Activated naive CD4-positive, alpha-beta T cell treated with Interleukin-2 at 50 U/mL for 16 hours (primary cell): ENCODE results near the gene IGSF3.

Source experiments
- DNase-seq: peaks from one replicate; pipeline ENCODE4 v3.0.0-alpha.2; 2020

The IGSF3 gene

DNA sequence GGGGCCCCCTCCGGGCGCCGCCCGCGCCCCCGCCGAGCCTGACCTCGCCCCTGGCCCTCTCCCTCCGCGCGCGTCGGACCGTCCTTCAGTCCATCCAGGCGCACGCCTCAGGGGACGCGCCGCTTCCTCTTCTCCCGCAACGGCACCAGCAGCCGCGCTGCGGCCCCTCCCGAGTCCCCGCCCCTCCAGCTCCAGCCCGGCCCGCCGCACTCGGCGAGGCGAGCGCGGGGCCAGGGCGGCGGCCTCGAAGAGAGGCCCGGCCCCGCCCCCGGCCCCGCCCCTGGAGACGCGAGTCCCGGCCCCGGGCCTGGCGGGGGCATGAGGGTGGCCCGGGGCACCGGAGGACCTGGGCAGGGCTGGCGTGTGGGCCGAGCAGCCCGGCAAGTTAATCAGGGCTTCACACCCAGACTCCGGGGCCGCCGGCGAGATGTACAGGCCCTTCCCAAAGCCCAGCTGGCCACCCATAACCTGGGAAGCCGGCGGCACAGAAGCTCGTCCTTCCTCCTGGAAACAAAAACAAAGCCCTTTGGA, at the start of gene IGSF3:
TSS of gene IGSF3 (minus strand) at position 159 of the 531 bp plus-strand sequence. CDS start 1,407 bp downstream, outside the sequence.
- DNase-seq: peak; percentile 56

DNA sequence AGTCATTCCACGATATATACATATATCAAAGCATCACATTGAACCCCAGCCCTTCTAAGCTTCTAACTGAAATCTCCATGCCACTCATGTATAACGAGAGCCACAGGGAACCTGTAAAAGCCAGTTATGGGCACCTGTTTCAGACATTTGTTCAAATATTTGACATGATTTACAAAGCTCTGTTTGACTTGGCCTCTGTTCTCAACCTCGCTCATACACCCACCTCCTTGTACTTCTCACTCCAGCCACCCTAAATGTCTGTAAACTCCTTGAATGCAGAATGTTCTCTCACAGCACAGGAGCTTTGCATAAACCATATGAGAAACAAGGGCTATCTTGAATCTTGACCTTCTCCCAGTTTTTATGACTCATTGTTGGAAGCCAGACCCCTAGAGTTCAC, 49.8 kb upstream of the IGSF3 start:
- DNase-seq: no peak

DNA sequence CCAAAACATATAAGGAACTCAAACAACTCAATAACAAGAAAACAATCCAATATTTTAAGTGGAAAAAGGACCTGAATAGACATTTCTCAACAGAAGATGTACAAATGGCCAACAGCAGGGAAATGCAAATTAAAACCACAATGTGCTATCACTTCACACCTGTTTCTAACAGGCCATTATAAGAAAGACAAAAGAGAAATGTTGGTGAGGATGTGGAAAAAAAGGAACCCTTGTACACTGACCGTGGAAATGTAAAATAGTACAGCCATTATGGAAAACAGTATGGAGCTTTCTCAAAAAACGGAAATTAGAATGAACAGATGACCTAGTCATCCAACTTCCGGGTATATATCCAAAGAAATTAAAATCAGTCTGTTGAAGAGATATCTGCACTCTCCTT, 48.9 kb upstream of the IGSF3 start:
- DNase-seq: no peak

DNA sequence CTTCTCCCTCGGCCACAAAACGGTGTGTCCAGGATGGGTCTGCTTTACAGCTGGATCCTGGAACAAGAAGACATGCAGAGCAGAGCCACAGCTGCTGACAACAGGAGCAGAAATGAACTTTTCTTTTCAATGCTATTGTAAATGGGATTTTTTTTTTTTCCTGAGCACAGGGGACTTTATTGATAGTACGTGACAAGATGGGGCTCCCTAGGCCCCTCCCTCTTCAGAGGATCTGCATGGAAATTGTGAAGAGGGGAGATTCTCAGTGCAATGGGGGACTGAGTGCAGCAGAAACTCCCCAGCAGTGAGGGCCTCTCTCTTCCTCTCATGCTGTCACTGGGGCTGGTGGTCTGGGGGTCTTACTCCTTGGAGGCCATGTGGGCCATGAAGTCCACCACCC, 45.9 kb upstream of the IGSF3 start:
- DNase-seq: no peak

DNA sequence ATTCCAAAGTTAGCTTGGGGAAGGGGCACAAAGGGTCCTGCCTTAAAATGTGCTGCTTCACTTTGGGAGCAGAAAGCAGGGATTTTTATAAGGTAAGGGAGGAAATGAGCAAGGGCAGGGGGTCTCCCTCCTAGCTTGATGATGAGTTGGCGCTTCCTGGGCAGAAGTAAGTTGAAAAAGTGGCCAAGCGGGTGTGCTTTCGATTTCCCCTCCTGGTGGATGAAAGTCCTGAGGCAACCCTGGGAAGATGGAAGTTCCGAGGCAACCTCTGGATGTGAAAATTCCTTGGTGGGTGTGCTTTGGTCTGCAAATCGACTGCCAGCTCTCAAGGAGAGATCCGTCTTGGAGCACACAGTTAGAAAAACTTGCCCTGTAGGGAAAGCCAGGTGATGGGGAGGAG, 45.0 kb upstream of the IGSF3 start:
- no peak for DNase-seq

DNA sequence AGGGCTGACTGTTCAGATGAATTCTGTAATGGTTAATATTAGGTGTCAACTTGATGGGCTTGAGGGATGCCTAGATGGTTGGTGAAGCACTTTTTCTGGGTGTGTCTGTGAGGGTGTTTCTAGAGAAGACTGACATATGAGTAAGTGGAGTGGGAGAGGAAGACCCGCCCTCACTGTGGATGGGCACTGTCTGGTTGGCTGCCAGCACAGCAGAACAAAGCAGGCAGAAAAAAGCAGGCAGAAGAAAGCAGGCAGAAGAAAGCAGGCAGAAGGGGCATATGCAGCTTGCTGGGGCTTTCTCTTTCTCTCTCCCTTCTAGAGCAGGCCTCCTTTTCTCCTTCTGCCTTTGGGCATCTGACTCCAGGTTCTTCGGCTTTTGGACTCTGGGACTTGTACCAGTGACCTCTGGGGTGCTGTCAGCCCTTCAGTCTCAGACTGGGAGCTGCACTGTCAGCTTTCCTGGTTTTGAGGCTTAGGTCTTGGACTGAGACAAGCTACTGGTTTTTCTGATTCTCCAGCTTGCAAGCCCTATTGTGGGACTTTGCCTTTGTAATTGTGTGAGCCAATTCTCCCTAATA, 43.8 kb upstream of the IGSF3 start:
- DNase-seq: peak; percentile 12

DNA sequence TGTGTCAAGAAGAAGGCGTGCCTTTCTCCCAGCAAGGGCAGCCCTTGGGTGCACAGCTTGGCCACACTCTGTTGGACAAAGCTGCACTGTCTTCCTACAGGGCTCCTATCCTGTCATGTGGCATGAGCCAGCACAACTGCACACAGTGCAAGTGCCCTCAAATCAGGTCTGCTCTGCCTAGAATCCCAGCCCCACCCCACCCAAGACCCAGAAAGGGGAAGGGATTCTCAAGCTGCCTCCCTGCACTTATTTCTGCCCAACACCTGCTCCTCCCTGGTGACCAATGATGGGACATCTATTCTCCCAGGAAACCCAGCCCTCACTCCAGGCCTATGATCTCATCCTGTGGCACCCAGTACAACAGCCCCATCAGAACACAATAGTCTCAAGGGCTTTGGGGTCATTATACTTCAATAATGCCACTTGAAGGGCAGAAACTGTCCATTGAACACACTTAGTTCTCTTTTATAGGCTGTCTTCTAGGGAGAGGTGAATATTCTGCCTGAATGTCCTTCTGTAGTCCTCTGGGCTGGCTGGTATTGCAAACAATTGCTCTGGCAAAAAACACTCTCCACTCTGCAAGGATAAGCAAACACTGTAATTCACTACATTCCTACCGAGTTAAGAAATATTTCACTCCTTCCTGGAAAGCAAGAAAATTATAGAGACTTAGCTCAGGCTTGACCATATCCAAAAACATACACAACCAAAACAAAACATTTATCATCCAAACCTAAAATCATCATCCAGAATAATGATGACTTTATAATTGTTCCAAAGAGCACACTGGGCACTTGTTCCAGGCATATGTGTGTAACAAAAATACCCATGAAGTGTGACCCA, 43.1 kb upstream of the IGSF3 start:
- DNase-seq: no peak

DNA sequence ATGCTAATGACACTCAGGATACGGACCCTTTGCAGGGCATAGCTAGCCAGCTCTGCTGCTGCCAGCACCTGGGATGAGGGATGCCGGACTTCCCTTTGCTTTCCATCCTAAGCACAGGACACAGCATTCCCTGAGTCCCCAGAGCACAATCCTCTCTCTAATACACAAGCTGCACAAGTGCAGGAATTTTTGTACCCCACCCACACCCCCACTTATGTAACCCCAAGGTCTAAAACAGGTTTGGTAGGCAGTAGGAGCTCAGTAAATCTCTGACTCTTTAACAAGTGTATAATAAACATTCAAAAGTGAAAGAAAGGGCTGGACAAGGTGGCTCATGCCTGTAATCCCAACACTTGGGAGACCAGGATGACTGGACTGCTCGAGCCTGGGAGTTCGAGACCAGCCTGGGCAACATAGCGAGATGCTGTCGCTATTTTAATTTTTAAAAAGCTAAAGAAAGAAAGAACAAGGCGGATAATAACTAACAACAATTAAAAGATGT, 42.2 kb upstream of the IGSF3 start:
- no peak for DNase-seq

DNA sequence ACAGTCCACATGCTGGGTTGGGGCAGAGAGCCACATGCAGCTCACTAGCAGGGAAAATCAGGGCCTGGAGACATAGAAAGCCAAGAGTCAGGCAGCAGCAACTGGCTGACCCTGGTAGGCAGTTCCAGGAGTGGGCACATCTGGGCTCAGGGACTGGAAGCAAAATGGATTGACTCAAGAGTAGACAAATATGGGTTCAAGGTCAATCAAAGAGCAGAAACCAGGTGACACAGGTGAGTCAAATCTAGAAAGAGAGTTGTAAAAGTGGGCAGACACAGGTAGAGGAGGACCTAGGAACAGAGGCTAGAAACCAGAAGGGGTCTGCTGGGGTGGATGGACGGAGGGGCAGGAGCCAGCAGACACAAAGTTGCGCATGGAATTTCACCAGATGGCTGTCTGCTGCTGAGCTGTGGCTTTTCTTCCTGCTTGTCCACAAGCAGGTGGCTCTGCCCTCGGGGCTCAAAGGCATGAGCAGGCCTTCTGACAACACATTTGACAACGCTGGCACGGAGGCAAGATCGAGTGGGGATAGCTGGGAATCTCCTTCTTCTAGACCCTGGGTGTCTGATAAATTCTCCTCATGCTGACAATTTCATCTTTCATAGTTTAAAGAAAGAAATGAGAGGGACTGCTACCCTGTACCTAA, 40.8 kb upstream of the IGSF3 start:
- DNase-seq: no peak

DNA sequence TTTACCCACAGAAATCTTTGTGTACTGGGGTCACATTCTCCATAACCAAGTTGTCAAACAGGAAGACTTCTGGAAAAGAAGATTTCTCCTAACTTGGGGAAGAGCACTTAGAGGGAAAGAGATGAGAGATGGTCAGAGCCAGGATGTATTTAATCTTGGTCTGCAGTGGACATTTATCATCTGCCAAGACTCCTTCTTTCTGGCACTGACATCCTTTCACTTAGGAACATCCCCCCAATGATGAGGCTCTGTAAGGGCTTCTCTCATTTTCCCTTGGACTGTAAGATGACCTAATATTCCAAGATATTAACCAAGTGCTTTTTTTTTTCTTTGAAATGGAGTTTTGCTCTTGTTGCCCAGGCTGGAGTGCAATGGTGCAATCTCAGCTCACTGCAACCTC, 39.3 kb upstream of the IGSF3 start:
- no peak for DNase-seq

DNA sequence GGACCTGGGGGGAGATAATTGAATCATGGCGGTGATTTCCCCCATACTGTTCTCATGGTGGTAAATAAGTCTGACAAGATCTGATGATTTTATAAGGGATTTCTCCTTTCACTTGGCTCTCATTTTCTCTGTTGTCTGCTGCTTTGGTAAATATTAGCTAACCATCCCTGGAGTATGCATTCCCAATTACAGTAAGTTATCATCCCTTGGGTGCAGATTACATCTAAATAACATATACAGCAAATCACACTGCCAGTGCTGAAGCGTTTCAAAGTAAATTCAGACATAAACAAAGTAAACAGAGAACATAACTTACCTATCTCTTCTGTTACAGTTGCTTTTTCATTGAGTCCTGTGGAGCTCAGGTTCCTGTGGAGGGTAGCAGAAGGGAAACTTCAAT, 38.6 kb upstream of the IGSF3 start:
- DNase-seq: no peak

DNA sequence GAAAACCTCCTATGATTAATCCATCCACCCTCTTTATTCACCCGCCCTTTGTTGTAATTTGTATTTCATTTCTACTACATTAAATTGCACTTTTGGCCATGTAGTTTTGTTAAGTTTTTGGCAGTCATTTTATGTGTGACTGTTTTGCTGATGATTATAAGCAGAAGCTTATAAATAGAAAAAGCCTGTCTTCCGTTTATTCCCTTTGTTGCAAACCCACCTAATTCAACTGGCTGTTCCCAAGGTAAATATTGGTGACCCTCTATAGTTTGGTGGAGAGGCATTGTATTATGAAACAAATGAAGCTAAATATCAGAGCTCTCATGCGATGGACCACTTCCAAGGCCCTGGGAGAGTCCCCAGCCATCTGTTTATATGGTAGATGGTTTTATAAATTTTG, 36.7 kb upstream of the IGSF3 start:
- no peak for DNase-seq

DNA sequence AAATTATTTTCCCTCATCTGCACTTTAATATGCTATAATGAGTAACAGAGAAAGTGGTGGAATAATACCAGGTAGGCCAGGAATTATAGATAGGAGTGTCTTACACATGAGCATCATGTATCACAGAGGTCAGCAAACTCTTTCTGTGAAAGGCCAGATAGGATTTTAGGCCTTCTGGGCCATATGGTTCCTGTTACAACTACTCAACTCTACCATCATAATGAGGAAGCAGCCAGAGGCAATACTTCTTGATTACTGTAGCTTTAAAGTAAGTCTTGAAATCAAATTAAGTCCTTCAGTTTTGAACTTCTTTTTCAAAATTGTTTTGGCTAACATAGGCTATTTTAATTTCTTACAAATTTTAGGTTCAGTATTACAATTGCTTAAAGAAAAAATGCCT, 32.1 kb upstream of the IGSF3 start:
- no peak for DNase-seq

DNA sequence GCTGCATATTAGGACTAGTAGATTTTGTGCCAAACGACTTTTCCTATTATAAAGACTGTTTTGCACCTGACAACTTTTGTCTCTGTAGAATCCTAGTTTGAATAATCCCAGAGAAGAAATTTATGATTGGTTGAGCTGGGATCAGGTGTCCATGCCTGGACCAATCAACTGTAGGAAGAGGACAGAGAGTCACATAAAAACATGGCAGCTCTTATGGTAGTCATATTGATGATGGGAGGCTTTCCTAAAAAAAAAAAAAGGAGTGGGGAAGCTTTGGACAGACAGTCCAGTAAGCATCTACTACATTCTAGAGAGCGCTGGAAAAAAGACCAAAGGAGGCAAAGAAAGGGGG, 30.7 kb upstream of the IGSF3 start:
- DNase-seq: no peak

DNA sequence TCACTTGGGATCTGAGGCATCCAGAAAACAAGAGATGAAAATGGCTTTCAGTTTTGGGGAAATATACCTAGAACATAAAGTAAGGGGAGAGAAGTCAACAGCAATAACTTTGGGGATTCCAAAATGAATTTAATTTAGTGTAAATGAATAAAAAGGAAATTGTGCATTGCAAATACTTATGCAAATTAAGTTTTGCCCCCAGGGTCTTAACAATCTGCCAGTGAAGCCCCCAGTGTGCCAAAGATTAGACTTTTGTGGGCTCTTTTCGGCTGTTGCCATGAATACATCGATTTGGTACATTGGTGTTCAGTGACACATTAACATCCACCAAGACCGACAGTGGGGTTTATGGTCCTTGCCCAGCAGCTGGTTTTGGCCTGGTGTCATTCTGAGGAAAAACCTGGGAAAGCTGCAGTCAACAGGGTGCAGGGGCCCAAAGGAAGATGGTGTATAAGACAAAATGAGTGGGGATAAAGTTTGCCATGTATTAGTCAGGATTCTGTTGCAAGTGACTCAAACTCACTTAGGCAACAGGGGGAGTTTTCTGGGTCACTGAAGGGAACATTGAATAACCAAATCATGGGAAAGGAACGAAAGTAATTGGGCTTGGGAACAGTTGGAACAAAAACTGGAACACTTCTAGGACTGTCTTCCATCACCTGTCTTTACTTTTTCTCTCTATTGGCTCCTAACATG, 30.2 kb upstream of the IGSF3 start:
- no peak for DNase-seq

DNA sequence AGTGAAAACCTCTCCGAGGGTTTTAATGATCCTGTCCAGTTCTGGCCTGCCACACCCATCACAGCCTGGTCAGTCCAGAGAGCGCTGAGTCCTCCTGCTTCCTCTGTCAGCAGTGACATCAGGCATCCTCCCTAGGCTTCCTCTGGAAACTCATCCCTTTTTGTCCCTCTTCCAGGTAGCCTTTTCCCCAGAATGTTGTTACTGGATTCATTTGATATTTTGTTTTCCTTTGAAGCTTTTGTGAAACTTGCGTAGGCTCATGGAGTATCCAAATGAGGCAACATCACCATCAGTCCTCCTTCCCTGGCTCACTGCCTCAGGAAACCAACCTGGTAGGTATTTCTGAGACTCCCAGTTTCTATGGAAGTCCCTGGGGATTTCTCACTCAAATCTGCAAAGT, 27.0 kb upstream of the IGSF3 start:
- DNase-seq: no peak

DNA sequence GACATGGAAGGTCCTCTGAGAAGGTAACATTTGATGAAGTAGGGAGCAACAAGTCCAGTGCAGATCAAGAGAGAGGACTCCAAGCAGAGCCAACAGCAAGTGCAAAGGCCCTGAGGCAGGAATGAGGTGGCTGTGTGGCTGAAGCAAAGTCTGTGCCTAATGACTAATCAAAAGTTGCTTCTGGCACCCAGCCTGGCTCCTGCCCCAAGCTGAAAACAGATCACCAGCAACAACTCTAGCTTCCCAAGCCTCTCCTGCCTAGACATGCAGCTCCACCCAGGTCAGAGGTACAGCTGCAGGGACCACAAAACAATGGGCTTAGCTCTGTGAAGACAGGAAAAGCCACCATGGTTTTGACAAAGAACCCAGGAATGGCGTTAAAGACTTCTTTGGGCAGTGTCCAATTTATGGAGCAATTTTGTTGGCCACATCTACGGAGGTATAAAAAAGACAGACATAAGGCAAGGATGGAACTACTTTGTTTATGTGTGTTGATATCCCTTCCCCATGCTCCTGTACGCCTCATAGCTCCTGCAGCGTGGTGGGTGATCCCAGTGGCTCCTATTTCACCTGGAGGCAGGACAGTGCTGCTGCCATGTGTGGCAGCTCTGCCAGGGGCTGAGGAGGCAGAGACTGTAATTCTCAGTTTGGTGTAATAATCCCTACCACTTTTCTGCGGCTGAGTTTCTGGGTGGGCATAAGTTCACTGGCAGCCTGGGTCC, 26.4 kb upstream of the IGSF3 start:
- DNase-seq: no peak

DNA sequence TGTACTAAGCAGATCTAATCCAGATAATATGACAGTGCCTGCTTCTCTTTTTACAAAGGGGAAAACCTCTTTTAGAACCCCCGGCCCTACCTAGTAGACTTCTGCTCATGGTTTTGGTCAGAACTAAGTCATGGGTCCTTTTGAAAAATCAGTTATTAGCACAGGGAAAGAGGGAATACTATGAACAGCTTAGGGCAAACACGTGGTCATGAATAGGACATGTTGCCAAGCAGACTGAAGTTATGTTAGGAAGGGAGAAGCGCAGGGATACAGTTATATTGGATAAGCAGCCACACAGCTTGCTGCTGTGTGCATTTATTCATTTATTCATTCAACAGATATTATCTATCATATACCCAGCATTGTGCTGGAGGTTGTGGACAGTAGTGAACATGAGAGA, 25.3 kb upstream of the IGSF3 start:
- no peak for DNase-seq

DNA sequence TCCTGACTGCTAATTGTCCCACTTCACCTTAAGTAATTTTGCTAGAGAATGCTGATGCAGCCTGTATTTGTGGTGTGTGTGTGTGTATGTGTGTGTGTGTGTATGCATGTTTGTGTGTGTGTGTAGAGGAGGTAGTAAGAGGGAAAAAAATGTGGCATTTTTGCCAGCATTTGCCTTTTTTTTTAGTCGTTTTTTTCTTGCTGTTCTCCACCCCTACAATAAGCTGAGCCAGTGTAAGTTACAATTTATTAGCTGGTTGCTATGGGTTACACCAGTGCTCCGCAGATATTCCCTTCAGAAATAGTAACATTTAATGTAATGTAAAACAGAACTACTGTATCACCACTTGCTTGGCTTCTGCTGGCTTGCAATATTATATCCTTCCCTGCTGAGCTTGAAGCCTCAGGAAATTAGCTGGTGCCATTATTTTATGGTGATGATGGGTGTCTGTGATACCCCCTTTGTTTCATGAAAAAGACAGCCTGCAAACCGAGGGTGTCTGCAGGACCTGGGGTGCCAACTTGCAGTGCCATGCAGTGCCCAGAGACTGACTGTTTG, 23.4 kb upstream of the IGSF3 start:
- DNase-seq: no peak

DNA sequence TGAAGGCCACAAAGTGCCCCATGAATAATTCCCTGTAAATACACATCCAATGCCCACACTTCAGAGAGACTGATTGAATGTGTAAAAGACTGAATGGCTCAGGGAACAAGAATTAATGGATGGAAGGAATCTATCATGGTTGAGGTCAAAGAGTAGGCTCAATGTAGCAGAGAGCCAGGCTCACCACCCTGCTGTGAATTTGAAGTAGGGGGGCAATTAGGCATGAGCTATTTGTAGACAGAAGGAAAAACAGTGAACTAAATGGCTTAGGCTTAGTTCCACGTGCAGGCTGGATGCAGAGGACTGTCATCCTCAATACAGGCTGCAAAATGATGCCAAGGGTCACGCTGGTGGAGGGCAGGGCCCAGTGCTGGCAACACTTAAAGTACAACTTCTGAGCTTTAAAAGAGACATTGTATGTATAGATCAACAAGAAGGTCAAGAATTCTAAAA, 22.9 kb upstream of the IGSF3 start:
- no peak for DNase-seq

DNA sequence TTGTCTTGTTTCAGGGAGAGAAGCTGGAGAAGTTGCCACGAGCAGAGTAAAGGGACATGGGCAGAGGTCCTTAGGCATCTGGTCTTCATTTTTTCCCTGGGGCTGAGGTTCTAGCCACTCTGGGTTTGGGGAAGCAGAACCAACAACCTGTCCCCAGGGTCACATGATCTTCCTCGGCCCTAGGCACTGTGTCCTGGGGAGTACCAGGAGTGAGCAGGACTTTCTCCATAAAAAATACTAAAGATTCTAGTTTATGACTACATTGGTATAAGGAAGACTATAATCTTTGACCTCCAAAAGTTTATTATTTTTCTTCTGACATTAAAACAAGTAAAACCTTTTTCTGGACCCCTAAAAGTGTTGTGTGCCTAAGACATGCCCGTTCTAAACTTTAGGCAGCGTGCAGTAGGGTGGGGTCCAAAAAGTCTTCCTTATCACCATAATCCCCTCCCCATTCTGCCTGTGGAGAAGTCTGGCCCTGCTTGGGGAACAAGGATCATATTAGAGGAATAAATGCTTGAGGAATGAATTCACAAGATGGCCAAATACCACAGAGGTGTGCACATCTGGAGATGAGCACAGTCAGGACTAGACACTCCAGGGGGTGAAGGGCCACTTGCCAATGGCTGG, 19.3 kb upstream of the IGSF3 start:
- DNase-seq: no peak

DNA sequence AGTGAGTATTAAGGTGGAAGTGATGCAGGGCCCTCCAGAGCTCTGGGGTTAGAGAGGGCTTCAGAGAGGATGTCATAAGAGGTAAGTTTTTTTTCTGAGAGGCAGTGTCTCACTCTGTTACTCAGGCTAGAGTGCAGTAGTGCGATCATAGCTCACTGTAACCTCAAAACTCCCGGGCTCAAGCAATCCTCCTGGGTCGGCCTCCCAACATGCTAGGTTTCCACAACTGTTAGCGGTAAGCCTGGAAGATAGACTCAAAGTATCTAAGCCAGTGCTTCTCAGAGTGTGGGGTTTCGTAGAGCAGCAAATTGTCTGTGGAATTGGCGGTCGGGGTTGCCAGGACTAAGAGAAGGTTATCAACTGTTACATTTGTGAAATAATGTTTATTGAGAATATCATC, 18.6 kb upstream of the IGSF3 start:
- no peak for DNase-seq
